HEK293 (cell line): ENCODE results near the gene QSOX1.

Source experiments
- SCRT2 ChIP-seq: fragments of 450-650 bp; formaldehyde crosslinking; IDR thresholded peaks from 2 replicates; pipeline ENCODE4 v1.5.1; 2016; ENCODE audit warnings: missing biosample characterization, missing genetic modification characterization
- YY1 ChIP-seq: fragments of 450-650 bp; formaldehyde crosslinking; IDR thresholded peaks from 2 replicates; pipeline ENCODE4 v1.5.1; 2018; ENCODE audit warnings: missing biosample characterization, missing genetic modification characterization
- ZNF302 ChIP-seq: fragments of 450-650 bp; formaldehyde crosslinking; IDR thresholded peaks from 2 replicates; pipeline ENCODE4 v1.5.1; 2016; ENCODE audit warnings: missing biosample characterization, missing genetic modification characterization, low read depth
- ZNF324 ChIP-seq: fragments of 450-650 bp; formaldehyde crosslinking; IDR thresholded peaks from 2 replicates; pipeline ENCODE4 v1.5.1; 2016; ENCODE audit warnings: missing biosample characterization, missing genetic modification characterization
- ZNF560 ChIP-seq: fragments of 450-650 bp; formaldehyde crosslinking; IDR thresholded peaks from 2 replicates; pipeline ENCODE4 v1.5.1; 2017; ENCODE audit warnings: missing biosample characterization, missing genetic modification characterization, borderline replicate concordance
- TF ChIP-seq, protein P1 (sequence below): fragments of 450-650 bp; formaldehyde crosslinking; IDR thresholded peaks from 2 replicates; pipeline ENCODE4 v1.5.1; 2016; ENCODE audit warnings: missing biosample characterization, missing genetic modification characterization
- TF ChIP-seq, protein P2 (sequence below): fragments of 450-650 bp; formaldehyde crosslinking; IDR thresholded peaks from 2 replicates; pipeline ENCODE4 v1.5.1; 2016; ENCODE audit warnings: missing biosample characterization, missing genetic modification characterization
- TF ChIP-seq, protein P3 (sequence below): fragments of 450-650 bp; IDR thresholded peaks from 2 replicates; pipeline ENCODE4 v1.5.1; 2018; ENCODE audit warnings: missing biosample characterization, mild to moderate bottlenecking, missing genetic modification characterization

DNA sequence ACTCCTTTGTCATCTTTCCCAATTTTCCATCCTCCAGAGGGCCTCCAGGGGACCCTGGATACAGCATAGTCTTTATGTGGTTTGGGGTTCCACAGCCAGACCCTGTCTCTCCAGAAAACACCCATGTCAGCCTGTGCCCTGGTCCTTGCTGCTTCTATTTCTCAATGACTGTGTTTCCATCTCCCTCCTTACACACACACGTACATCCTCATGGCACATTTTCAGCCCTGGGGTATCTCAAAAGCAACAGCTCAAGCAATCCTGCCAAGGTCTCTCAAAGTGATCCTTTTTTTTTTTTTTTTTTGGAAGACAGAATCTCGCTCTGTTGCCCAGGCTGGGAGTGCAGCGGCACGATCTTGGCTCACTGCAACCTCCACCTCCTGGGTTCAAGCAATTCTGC is 22.3 kb downstream of the QSOX1 start:
- TF ChIP-seq, protein P1, sequence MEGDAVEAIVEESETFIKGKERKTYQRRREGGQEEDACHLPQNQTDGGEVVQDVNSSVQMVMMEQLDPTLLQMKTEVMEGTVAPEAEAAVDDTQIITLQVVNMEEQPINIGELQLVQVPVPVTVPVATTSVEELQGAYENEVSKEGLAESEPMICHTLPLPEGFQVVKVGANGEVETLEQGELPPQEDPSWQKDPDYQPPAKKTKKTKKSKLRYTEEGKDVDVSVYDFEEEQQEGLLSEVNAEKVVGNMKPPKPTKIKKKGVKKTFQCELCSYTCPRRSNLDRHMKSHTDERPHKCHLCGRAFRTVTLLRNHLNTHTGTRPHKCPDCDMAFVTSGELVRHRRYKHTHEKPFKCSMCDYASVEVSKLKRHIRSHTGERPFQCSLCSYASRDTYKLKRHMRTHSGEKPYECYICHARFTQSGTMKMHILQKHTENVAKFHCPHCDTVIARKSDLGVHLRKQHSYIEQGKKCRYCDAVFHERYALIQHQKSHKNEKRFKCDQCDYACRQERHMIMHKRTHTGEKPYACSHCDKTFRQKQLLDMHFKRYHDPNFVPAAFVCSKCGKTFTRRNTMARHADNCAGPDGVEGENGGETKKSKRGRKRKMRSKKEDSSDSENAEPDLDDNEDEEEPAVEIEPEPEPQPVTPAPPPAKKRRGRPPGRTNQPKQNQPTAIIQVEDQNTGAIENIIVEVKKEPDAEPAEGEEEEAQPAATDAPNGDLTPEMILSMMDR (tag by site-specific recombination): no peak
- TF ChIP-seq, protein P2, sequence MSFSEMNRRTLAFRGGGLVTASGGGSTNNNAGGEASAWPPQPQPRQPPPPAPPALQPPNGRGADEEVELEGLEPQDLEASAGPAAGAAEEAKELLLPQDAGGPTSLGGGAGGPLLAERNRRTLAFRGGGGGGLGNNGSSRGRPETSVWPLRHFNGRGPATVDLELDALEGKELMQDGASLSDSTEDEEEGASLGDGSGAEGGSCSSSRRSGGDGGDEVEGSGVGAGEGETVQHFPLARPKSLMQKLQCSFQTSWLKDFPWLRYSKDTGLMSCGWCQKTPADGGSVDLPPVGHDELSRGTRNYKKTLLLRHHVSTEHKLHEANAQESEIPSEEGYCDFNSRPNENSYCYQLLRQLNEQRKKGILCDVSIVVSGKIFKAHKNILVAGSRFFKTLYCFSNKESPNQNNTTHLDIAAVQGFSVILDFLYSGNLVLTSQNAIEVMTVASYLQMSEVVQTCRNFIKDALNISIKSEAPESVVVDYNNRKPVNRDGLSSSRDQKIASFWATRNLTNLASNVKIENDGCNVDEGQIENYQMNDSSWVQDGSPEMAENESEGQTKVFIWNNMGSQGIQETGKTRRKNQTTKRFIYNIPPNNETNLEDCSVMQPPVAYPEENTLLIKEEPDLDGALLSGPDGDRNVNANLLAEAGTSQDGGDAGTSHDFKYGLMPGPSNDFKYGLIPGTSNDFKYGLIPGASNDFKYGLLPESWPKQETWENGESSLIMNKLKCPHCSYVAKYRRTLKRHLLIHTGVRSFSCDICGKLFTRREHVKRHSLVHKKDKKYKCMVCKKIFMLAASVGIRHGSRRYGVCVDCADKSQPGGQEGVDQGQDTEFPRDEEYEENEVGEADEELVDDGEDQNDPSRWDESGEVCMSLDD (tag by site-specific recombination): no peak
- no peak for TF ChIP-seq YY1
- TF ChIP-seq ZNF302 (tag by site-specific recombination): no peak
- TF ChIP-seq ZNF324: no peak
- no peak for TF ChIP-seq SCRT2 (tag by site-specific recombination)
- no peak for TF ChIP-seq ZNF560
- TF ChIP-seq, protein P3, sequence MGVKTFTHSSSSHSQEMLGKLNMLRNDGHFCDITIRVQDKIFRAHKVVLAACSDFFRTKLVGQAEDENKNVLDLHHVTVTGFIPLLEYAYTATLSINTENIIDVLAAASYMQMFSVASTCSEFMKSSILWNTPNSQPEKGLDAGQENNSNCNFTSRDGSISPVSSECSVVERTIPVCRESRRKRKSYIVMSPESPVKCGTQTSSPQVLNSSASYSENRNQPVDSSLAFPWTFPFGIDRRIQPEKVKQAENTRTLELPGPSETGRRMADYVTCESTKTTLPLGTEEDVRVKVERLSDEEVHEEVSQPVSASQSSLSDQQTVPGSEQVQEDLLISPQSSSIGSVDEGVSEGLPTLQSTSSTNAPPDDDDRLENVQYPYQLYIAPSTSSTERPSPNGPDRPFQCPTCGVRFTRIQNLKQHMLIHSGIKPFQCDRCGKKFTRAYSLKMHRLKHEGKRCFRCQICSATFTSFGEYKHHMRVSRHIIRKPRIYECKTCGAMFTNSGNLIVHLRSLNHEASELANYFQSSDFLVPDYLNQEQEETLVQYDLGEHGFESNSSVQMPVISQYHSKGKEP: no peak
